Renal cortical epithelial cell (primary cell): Measurements from ENCODE around the gene KCNMA1. TPM values are rescaled to one million over a fixed set of nuclear protein-coding genes. Genes with fewer than 3 reads are reported as not detected.

Experiments
- DNase-seq: peaks from one replicate; pipeline ENCODE4 v3.0.0-alpha.2; 2011; ENCODE audit warnings: low read depth
- total RNA-seq: library from RNA; depleted of rRNA; stranded (reverse); fragments of >200 nt; gene quantifications from 2 replicates; pipeline ENCODE4 v1.2.3, GENCODE V29; 2014

Gene KCNMA1
- total RNA-seq, 1 donor from 2014 or later = 12.9 TPM

GRCh38 chr10:77451886-77452285 lies 185.7 kb downstream of the KCNMA1 start:
- DNase-seq = no peak

DNA sequence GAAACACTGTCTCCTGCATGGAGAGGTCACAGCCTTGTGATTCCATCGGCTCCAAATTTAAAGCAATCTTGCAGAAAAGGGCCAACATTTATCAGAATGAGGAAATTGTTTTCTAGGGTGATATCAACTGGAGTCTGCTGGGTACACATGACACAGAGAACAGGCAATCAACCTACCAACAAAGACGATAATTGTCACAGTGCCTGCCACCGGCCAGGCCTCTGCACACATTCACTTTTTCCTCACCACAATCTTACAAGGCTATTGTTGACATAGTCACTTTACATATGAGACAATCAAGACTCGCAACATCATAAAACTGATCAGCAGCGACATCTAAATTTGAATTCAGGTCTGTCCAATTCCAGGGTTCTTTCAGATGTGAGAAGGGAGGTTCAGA lies 189.4 kb downstream of the KCNMA1 start:
- no peak for DNase-seq

DNA sequence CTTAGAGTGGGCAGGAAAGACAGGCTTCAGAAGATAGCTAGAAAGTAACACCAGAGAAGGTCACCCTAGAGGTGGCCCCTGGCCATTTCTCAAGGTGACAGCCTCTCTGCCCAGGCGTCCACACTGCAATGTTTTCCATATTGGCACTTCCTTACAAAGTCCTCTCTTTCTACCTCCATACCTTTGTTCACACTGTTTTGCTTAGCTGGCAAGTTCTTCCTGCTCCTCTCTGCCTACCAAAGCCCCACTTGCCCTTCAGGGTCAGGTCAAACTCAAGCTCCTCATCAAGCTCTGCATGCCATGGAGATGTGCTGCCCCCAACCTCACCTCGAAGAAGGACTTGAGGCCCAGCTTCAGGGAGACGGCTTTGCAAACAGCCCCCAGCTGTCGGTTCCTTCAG lies 190.9 kb downstream of the KCNMA1 start:
- no peak for DNase-seq

DNA sequence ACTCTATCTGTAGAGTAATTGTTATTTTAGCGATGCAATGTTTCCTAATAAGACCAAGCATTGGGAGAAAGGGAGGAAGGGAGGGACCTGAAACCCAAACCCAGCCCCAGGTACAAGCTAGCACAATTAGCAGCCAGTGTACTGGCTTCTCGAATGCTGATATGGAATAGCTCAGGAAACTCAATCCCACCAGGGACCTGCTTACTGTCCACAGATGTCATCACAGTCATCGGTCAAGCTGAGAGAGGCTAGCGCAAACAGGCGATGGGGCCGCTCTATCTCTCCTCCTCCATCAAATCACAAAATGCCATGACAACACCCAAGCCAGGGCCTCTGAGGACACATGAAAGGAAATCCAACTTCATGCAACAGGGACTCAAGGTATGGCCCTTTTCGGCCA lies 192.1 kb downstream of the KCNMA1 start:
- no peak for DNase-seq

DNA sequence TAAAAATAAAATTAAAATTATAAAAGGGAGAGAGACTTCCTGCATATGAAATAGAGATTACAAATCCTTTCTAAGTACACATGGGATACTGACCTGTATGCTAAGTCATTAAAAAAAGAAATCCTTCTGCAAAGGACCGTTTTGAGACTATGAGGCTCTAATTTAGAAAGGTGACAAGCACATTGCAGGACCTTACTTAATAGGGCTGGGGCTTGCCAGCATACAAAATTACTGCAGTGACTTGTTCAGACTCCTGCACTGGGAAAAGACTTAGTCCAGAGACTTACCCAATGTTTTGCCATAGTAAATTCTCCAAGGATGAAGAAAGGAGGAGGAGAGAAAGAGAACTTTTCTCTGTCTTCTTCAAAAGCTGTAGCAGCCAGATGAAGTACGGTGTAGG lies 193.6 kb downstream of the KCNMA1 start:
- no peak for DNase-seq

DNA sequence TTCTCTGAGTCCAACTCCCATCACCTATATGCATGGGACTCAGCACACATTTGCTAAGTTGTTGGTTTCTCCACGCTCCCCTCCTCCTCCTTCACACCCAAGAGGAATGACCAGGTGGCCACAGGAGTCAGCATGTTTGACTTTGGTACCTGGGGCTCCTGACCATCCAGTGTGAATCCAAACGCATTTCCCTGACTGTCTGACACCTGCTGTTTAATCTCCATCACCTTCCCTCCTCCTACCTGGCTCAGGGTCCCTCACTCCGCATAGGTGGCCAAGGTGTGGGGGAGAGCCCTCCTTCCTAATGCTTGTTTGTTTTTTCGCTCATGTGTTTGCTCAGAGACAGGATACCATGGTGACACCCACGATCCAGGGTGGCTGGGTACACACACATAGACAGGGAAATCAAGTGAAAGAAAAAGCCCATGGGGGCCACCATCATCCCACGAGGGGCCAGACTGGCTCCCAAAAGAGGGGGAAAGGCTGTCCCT lies 194.9 kb downstream of the KCNMA1 start:
- DNase-seq = no peak

DNA sequence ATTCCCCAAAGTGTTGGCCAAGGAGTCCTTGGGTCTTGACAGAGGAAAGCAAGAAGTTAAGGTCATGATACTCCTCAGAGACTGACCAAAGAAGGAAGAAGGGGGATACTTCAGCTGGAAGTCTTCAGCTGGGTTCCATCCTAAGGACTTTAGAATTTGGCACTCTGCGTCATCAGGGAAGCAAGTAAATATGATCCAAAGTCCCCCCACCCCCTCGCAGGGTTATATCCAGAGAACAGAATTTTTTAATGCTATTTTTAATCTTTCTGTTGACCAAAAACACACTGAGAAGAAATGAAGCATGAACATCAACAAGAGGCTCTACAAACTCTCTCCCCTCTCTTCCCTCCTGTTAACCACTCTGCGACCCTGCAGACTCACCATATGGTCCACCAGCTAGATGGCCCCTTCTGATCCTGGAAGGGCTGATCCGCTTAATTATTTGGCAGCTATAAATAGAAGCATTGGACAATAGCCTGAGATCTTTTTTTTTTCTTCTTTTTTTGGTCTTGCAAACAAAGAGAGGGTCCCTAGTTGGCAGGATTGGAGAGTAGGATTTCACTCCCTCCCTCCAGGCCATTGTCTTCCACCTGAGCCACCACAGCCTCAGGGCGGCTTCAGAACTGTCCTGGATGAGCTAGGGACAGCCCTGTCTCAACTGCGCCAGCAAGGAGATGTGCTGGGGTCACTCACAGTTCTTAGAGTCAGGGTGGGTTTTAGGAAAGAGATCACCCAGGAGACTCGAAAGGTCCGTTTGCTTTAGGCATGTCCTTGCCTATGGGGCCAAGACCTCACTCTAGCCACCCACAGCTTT lies 196.0 kb downstream of the KCNMA1 start:
- no peak for DNase-seq

- DNase-seq = no peak
Observed at GRCh38 chr10:77436257-77436975, 201.2 kb downstream of the KCNMA1 start.

GRCh38 chr10:77433546-77433945 lies 204.1 kb downstream of the KCNMA1 start:
- DNase-seq = no peak

DNA sequence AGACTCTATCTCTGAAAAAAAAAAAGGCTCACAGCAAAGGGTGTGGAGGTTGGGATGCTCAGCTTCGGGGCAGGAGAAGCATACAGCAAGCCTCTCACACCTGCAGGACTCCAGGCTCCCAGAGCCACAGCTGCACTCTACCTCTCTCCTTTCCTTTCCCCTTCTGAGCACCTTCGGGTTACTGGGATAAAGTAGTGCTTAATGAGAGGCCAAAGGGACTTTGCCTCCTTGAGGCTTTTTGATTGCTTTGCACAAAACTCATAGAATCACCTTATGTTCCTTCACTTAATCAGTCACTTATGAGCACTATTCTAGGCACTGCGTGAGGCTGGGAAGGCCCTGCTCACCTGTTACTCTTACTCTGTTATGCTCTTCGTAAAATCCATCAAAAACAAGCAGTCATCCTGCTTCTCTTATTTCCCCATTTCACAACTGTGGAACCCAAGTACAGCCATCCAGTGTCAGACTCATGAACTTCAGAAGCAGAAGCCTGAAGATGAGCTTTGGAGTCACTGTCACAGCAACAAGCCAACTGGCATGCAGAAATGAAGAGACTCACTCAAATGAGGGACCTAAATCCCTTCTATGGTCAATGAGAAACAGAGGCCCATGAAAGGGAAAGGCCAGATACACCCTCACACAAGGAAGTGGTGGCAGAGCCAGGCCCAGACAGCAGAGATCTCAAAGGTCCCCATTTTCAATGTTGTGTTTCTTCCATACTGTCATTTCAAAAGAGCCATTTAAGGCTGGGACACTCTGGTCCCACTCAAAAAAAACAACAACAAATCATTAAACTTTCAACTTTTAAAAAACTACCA lies 205.4 kb downstream of the KCNMA1 start:
- DNase-seq = no peak

DNA sequence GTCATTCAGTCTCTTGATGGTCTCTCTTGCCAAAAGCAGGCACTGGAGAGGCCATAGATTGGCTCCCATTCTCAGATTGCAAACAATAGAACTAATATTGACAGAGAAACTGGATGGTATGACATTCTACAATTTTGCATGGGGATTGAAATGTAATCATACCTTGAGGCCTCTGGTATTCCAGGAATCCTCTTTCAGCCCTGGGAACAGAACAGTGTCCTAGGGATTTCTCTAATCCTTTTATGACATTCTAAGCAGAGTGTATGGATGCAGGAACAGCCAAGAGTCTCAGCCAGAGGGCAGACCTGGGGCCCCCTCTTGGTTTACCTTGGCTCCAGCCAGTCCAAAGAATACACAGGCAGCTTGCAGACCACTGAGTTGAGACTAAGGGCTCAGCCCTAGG lies 206.4 kb downstream of the KCNMA1 start:
- peak; percentile 12 for DNase-seq

DNA sequence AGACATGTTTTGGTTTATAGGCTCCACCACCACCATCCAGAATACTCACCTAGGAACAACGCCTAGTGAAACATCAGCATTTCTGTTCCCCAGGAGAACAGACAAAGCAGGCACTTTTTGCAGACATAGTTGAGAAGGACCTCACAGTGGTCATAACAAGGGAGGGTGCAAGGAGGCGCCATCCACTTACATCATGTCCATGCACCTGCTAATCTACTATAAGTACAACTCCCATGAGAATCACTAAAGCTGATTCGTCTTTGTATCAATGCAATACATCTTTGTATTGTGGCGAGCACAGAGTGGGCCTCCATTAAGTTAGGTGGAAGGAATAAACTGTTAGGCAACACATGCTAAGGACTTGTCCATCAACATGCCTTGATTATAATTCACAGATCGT lies 207.1 kb downstream of the KCNMA1 start:
- DNase-seq = no peak

GRCh38 chr10:77428691-77429395 lies 208.8 kb downstream of the KCNMA1 start:
- DNase-seq = peak; percentile 67

DNA sequence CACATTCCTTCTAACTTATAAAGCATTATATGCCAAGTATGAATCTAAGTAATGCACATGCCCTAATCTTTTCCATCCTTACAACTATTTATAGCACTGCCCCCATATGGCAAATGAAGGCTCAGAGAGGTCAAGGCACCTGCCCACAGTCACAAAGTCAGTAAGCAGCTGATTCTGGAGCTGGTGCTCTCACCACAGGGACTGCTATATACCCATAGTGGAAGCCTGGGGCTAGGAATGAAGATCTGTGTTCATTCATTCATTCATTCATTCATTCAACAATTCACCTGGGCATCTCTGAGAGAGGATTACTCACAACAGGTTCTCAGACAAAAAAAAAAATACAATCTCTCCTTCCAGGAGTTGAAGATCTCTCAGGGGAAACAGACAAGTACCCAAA lies 213.4 kb downstream of the KCNMA1 start:
- no peak for DNase-seq

GRCh38 chr10:77422491-77423338 lies 214.9 kb downstream of the KCNMA1 start:
- DNase-seq = peak; percentile 29

DNA sequence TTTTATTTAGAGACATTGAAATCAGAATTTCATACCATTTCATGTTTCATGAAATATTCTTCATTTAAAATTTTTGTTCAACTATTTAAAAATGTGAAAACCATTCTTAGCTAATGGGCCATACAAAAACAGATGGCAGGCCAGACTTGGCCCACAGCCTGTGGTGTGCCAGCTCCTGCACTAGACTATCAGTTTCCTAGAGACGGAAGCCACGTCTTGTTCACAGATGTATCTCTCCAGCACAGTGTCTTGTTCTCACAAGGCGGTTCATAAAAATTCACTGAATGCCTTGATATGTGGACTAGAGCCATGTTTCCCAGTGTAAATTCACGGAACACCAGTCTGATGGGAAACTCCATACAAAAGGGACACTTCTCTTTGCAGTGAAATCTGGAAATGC lies 216.0 kb downstream of the KCNMA1 start:
- DNase-seq = no peak

DNA sequence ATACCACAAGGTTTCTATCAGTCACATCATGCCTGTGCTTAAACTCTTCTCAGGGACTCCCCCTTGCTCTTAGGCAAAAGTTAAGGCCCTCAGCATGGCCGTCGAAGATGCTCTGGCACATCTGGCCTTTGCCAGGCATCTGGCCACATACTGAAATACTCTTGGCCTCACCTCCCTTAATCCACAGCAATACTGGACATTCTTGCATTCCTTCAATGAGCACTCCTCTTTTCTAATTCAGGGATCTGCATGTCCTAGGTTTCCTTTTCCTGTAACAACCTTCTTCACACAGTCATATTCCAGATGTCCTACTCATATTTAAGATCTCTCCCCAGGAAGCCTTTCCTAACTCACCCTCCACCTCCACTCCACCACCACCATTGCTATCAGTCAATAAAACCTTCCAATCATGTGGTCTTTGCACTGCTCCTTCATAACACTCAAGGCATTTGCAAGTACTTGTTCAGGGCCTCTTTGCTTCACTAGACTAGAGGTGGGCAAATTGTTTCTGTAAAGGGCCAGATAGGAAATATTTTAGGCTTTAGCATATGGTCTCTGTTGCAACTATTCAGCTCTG lies 216.6 kb downstream of the KCNMA1 start:
- DNase-seq = no peak

DNA sequence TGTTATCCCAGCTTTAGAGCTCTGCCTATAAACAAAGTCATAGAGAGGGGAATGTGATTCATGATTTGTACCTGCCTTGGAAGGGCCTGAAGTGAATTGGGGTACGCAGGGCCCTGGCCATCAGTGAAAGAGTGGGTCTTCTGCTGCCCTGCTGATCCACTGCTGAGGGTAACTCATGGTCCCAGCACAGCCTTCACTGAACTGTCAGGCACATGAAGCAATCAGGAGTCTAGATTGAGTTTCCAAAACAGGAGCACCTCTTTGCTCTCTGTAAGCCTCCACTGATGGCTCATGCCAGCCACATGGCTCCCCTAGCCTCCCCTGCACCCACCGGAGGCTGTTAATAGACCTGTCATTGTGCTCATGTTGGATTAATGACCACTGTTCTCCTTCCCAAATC lies 217.6 kb downstream of the KCNMA1 start:
- no peak for DNase-seq

DNA sequence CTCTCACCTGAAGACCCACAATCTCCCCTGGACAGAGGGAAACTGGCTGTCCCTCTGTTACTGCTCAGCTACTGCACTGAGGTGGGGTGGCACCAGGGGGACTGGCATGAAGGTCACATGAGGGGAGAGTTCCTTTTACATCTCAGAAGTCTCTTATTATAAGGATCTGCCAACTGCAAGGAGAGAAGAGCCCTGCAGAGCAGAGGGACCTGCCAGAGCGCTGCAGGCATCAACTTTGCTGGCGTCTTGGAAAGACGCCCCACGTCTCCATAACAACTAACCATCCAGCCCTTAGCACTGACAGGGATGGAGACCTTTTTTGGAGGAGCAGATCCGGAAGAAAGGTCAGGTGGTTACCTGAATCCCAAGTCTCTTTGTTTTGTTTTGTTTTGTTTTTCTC lies 218.6 kb downstream of the KCNMA1 start:
- no peak for DNase-seq
